Esophagus (tissue), 2 donors: Measurements from ENCODE around the gene UCHL1. TPM values are rescaled to one million over a fixed set of nuclear protein-coding genes. Genes with fewer than 3 reads are reported as not detected.

ENCODE experiments used
- H3K27ac ChIP-seq, 2 donors: one replicate each; pipeline ENCODE4 v1.5.1; 2013; ENCODE audit warnings: low read depth in 2 of 2, mild to moderate bottlenecking in 2 of 2, inconsistent platforms in 1 of 2, low read length in 1 of 2, moderate library complexity in 1 of 2
- H3K27me3 ChIP-seq, 2 donors: one replicate each; pipeline ENCODE4 v1.6.1; 2013; ENCODE audit warnings: low read length in 2 of 2, control low read depth in 1 of 2, mild to moderate bottlenecking in 1 of 2; ENCODE audit not compliant: insufficient read depth in 2 of 2, control insufficient read depth in 1 of 2
- H3K36me3 ChIP-seq, 2 donors: one replicate each; pipeline ENCODE4 v1.6.1; 2013; ENCODE audit warnings: low read length in 1 of 2; ENCODE audit not compliant: control insufficient read depth in 2 of 2, insufficient read depth in 2 of 2
- H3K4me1 ChIP-seq, 2 donors: one replicate each; pipeline ENCODE4 v1.6.1; 2013; ENCODE audit warnings: low read length in 1 of 2; ENCODE audit not compliant: control insufficient read depth in 2 of 2, insufficient read depth in 2 of 2
- H3K4me3 ChIP-seq, 2 donors: one replicate each; pipeline ENCODE4 v1.5.1; 2013; ENCODE audit warnings: low read length in 2 of 2, mild to moderate bottlenecking in 2 of 2, low read depth in 1 of 2, moderate library complexity in 1 of 2
- H3K9me3 ChIP-seq, 2 donors: one replicate each; pipeline ENCODE4 v1.6.1; 2013; ENCODE audit warnings: mild to moderate bottlenecking in 2 of 2, low read depth in 1 of 2, low read length in 1 of 2, moderate library complexity in 1 of 2; ENCODE audit not compliant: control insufficient read depth in 2 of 2, insufficient read depth in 1 of 2
- WGBS, 2 donors: extraction: QIAGEN DNeasy Blood & Tissue Kit; methylation state at CpG; one replicate each; pipeline ENCODE4 v1.1.7; 2013; 5-methylcytosine and 5-hydroxymethylcytosine counted together
- polyA plus RNA-seq, 2 donors: library from polyadenylated mRNA; stranded (reverse); fragments of 200-250 nt; gene quantifications; one replicate each; pipeline ENCODE4 v1.2.3, GENCODE V29; 2013
- donor health status: healthy with polysubstance abuse.
- donor health status: Bipolar disorder and iron deficiency.

The UCHL1 gene
- polyA plus RNA-seq, 2 donors, result 1.7 to 2.2 TPM

- 87 to 89% methylated on average over 3 of the region's 3 CpGs for WGBS, 2 donors
Observed at GRCh38 chr4:41232856-41233255, 23.9 kb upstream of the UCHL1 start.

DNA sequence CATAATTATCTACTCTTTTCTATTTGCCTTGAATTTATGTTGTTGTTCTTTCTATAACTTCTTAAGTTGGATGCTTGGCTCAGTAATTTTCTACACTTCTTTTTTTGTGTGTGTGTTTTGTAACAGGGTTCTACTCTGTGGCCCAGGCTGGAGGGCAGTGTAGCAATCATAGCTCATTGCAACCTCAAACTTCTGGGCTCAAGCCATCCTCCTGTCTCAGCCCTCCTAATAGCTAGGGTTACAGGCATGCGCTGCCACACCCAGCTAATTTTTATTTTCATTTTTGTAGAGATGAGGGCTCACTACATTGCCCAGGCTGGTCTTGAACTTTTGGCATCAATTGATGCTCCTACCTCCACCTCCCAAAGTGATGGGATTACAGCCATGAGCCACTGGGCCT is 20.7 kb upstream of the UCHL1 start:
- no peak overlapping the region for H3K27ac ChIP-seq
- no peak overlapping the region for H3K4me3 ChIP-seq
- H3K27me3 ChIP-seq, result no peaks in the 10 kb centered on the region
- no peaks in the 10 kb centered on the region for H3K9me3 ChIP-seq
- no peaks in the 10 kb centered on the region for H3K36me3 ChIP-seq
- H3K4me1 ChIP-seq, result no peaks in the 10 kb centered on the region
- WGBS, 2 donors, result 98 to 100% methylated on average over 1 of the region's 1 CpG

More at GRCh38 chr4:41232856-41233255, 23.9 kb upstream of the UCHL1 start:
- Histone ChIP-seq H3K4me1 (no peaks in the 10 kb centered on the region), H3K9me3 (no peaks in the 10 kb centered on the region), H3K4me3 (no peak overlapping the region), H3K36me3 (no peaks in the 10 kb centered on the region), H3K27me3 (no peaks in the 10 kb centered on the region), H3K27ac (no peak overlapping the region)

GRCh38 chr4:41236508-41236907 is 20.2 kb upstream of the UCHL1 start:
- Histone ChIP-seq H3K4me3 (no peak overlapping the region), H3K27ac (no peak overlapping the region), H3K36me3 (no peaks in the 10 kb centered on the region), H3K9me3 (no peaks in the 10 kb centered on the region), H3K27me3 (no peaks in the 10 kb centered on the region), H3K4me1 (no peaks in the 10 kb centered on the region)
- WGBS, 2 donors, result 62 to 91% methylated on average over 1 of the region's 1 CpG

DNA sequence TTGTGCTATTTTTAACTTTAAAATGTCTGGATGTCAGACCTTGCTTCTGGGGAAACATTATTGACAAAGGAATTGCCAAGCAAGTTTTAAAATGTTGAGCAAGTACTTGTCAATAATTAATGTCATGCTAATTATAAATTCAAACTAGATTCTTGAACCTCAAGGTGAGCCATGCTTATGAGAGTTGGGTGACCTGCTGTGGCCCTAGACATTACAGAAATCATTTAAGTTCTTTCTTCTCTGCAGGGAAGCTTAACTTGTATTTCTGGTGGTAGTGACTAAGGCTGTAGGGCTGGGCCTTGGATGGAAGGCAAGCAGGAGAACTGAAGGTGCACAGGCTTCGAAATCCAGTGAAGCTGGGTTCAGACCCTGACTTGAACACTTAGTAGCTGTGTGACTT is 14.8 kb upstream of the UCHL1 start:
- H3K36me3 ChIP-seq, result no peaks in the 10 kb centered on the region
- H3K4me3 ChIP-seq, result no peak overlapping the region
- 79 to 83% methylated on average over 1 of the region's 1 CpG for WGBS, 2 donors
- no peaks in the 10 kb centered on the region for H3K27me3 ChIP-seq
- H3K9me3 ChIP-seq, result no peaks in the 10 kb centered on the region
- H3K27ac ChIP-seq, result no peak overlapping the region
- no peaks in the 10 kb centered on the region for H3K4me1 ChIP-seq

DNA sequence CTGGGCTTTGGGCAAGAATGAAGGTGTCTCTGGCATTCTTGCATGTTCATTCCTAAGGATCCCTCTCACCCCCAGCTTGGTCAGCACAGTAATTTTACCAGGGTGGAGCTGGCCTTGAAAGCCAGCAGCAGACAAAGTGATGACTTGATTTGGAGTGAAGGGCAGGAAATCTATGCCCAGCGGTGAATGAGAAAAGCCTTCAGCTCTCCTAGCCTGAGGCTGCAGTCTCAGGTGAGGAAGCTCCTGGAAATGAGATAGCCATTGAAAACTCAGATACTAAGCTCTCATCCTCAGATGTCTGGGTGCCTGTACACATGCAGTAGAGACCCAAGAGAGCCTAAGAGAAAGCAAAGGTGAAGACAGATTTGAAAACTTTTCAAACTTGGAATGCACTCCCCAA is 10.7 kb upstream of the UCHL1 start:
- Histone ChIP-seq H3K4me3 (no peak overlapping the region), H3K4me1 (no peaks in the 10 kb centered on the region), H3K36me3 (no peaks in the 10 kb centered on the region), H3K27me3 (no peaks in the 10 kb centered on the region), H3K9me3 (no peaks in the 10 kb centered on the region), H3K27ac (no peak overlapping the region)
- WGBS, 2 donors, result 84 to 91% methylated on average over 1 of the region's 1 CpG

DNA sequence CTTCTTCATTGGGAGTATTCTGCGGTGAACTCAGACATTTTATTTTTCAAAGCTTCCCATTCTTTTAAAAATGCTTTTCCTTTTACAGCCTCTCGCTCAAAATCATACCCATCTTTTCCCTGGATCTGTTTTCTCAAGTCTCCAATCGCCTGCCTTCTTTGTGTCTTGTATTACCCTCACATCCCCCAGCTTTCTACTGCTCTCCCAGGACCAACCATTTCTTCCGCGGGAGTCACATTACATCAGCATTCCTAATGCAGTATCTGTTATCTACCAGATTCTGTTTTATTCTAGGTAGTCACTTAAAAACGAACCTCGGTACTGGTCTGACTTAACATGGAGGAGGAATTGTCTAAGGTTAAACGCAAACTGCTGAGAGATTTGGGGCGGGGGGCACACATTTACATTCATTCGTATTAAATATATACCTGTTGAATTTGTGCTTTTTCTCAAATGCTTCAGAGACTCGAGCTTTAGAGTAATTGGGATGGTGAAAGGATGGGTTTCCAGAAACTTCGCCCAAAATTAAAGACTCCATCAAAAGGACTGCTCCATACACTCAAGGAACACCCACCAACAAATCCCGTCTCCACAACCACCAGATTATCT is 493 bp upstream of the UCHL1 start:
- Histone ChIP-seq H3K36me3 (no peaks in the 10 kb centered on the region), H3K4me1 (peaks cover 3 to 7% of the 10 kb centered on the region in 2 donors), H3K27ac (no peak overlapping the region), H3K9me3 (no peaks in the 10 kb centered on the region), H3K27me3 (no peaks in the 10 kb centered on the region), H3K4me3 (peak overlapping the region in 1 of 2 donors; percentile 44)
- WGBS, 2 donors, result 30 to 43% methylated on average over 13 of the region's 13 CpGs

DNA sequence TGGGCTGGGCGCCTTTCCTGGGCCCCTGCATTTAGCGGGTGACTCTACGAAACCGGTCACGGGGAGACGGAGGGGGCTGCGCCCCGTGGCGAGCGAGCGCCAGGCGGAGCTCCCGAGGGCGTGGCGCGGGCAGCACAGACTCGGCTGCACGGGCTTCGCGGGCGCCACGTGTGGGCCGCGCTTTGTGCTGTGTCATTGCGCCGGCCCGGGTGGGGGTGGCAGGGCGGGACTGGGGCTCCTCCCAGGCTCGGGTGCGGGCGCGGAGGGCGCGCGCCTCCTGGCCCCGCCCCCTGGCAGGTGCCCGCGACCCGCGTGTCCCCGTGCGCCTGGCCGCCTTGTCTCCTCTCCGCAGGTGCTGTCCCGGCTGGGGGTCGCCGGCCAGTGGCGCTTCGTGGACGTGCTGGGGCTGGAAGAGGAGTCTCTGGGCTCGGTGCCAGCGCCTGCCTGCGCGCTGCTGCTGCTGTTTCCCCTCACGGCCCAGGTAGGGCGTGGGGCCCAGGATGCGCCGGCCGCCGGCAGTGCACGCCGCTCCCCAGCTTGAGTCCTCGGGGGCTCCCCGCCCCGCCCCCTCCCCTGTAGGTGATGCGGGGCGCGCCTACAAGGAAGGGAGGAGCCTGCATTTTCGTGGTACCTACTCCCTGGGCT is 651 bp downstream of the UCHL1 start:
- Histone ChIP-seq H3K9me3 (no peaks in the 10 kb centered on the region), H3K4me3 (peak overlapping the region; percentile 40 to 44), H3K36me3 (no peaks in the 10 kb centered on the region), H3K27ac (no peak overlapping the region), H3K27me3 (no peaks in the 10 kb centered on the region), H3K4me1 (peaks cover 3 to 7% of the 10 kb centered on the region in 2 donors)
- WGBS, 2 donors, result 2% methylated on average over 50 to 69 of the region's 69 CpGs

GRCh38 chr4:41257906-41258305 is 1.2 kb downstream of the UCHL1 start:
- no peaks in the 10 kb centered on the region for H3K27me3 ChIP-seq
- no peak overlapping the region for H3K27ac ChIP-seq
- H3K36me3 ChIP-seq, result no peaks in the 10 kb centered on the region
- H3K4me3 ChIP-seq, result peak overlapping the region in 1 of 2 donors; percentile 44
- no peaks in the 10 kb centered on the region for H3K9me3 ChIP-seq
- 32 to 33% methylated on average over 11 of the region's 11 CpGs for WGBS, 2 donors
- peaks cover 3 to 7% of the 10 kb centered on the region in 2 donors for H3K4me1 ChIP-seq

DNA sequence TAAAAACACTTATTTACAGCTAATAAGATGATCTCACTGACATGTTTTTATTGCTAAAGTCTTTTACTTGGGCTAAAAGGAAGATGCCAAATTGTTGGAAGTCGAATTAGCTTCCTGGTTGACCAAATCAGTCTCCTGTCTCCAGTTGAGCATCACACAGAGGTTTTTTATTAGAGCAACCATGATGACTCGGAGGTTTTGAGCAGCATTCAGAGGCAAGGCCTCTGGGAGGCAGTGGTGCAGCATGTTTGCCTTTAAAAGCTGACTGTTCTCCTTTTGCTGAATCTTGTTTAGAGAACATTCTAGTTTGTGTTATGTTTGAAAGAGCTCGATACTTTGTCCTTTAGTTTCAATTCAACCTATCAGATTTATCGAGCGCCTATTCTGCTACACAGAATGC is 2.1 kb downstream of the UCHL1 start:
- Histone ChIP-seq H3K9me3 (no peaks in the 10 kb centered on the region), H3K4me3 (no peak overlapping the region), H3K36me3 (no peaks in the 10 kb centered on the region), H3K27me3 (no peaks in the 10 kb centered on the region), H3K27ac (no peak overlapping the region), H3K4me1 (peaks cover 3 to 7% of the 10 kb centered on the region in 2 donors)
- WGBS, 2 donors, result 73 to 81% methylated on average over 5 of the region's 5 CpGs
